ENCODE results near the gene PTPN11.
A peak's percentile ranks its signal among the peaks of the same experiment; 100 is the strongest.
"Not testable (repeated sequence)": the region's sequence is repeated elsewhere in the genome, so short reads cannot be mapped to it uniquely, and the experiment has no call there.

PTPN11 gene

GRCh38 chr12:112518365-112518735, 99.6 kb downstream of the PTPN11 start:
- no peak overlapping the region for H3K9ac ChIP-seq
- H3K27me3 ChIP-seq, result no peaks in the 10 kb centered on the region
- no peak overlapping the region for H3K27ac ChIP-seq

GRCh38 chr12:112519841-112520340, 101.1 kb downstream of the PTPN11 start:
- H4K20me1 ChIP-seq; H3K36me3 ChIP-seq; H3K27ac ChIP-seq; H3K9me3 ChIP-seq (replicated peaks in 1 of 11); H3K4me2 ChIP-seq; H3K9ac ChIP-seq; H3K4me3 ChIP-seq; H3K27me3 ChIP-seq: not testable (repeated sequence)
- H3K4me1 ChIP-seq, result peaks cover 0 to 12% (median 7%) of the 10 kb centered on the region in 10 experiments; a peak in 13 of 20 replicates

More at GRCh38 chr12:112518365-112518735, 99.6 kb downstream of the PTPN11 start:
- Histone ChIP-seq H3K4me3 (no peak overlapping the region), H4K20me1 (no peaks in the 10 kb centered on the region; a peak in 1 of 22 replicates), H3K4me1 (peaks cover 0 to 13% (median 8%) of the 10 kb centered on the region in 10 experiments; a peak in 9 of 20 replicates), H3K4me2 (no peak overlapping the region), H3K9me3 (replicated peaks in 1 of 11) (peaks cover 0 to 8% (median 0%) of the 10 kb centered on the region in 11 experiments; a peak in 4 of 22 replicates), H3K36me3 (no peaks in the 10 kb centered on the region)
- no peak for TF ChIP-seq Cebpa-rat (IDR thresholded peaks at IDR 0.05)

GRCh38 chr12:112523856-112524255, 105.1 kb downstream of the PTPN11 start:
- no peak overlapping the region for H3K4me3 ChIP-seq
- H3K9me3 ChIP-seq (replicated peaks in 1 of 11), result peaks cover 0 to 8% (median 0%) of the 10 kb centered on the region in 11 experiments; a peak in 4 of 22 replicates
- H3K9ac ChIP-seq, result no peak overlapping the region
- peak overlapping the region in 1 of 11 experiments; percentile 36; a peak in 1 of 22 replicates for H3K4me2 ChIP-seq
- no peaks in the 10 kb centered on the region for H3K27me3 ChIP-seq
- no peaks in the 10 kb centered on the region for H4K20me1 ChIP-seq
- no peak overlapping the region for H3K27ac ChIP-seq
- no peaks in the 10 kb centered on the region for H3K36me3 ChIP-seq
- no peak for TF ChIP-seq Cebpa-rat (IDR thresholded peaks at IDR 0.05)
- peaks cover 0 to 12% (median 0%) of the 10 kb centered on the region in 10 experiments; a peak in 4 of 20 replicates for H3K4me1 ChIP-seq

- no peak overlapping the region for H3K9ac ChIP-seq
- H3K4me3 ChIP-seq, result no peak overlapping the region
- H3K27me3 ChIP-seq, result no peaks in the 10 kb centered on the region
- no peak overlapping the region for H3K27ac ChIP-seq
- TF ChIP-seq Cebpa-rat (IDR thresholded peaks at IDR 0.05), result no peak
- no peaks in the 10 kb centered on the region for H4K20me1 ChIP-seq
- peak overlapping the region in 3 of 11 experiments; percentile 11 to 46 (median 36); a peak in 4 of 22 replicates for H3K4me2 ChIP-seq
- no peaks in the 10 kb centered on the region for H3K36me3 ChIP-seq
- H3K4me1 ChIP-seq, result peaks cover 0 to 12% (median 0%) of the 10 kb centered on the region in 10 experiments; a peak in 4 of 20 replicates
- H3K9me3 ChIP-seq (replicated peaks in 1 of 11), result peaks cover 0 to 8% (median 0%) of the 10 kb centered on the region in 11 experiments; a peak in 4 of 22 replicates
Measured at GRCh38 chr12:112524269-112524668, 105.5 kb downstream of the PTPN11 start.

GRCh38 chr12:112524676-112525425, 106.1 kb downstream of the PTPN11 start:
- Histone ChIP-seq H4K20me1 (no peaks in the 10 kb centered on the region), H3K9ac (no peak overlapping the region), H3K27me3 (no peaks in the 10 kb centered on the region), H3K4me3 (no peak overlapping the region), H3K4me1 (peaks cover 0 to 12% (median 0%) of the 10 kb centered on the region in 10 experiments; a peak in 4 of 20 replicates), H3K9me3 (replicated peaks in 1 of 11) (peaks cover 0 to 5% (median 0%) of the 10 kb centered on the region in 11 experiments; a peak in 4 of 22 replicates), H3K27ac (no peak overlapping the region), H3K36me3 (no peaks in the 10 kb centered on the region), H3K4me2 (peak overlapping the region in 3 of 11 experiments; percentile 11 to 46 (median 36); a peak in 4 of 22 replicates)
- TF ChIP-seq Cebpa-rat (IDR thresholded peaks at IDR 0.05), result no peak

- H3K9me3 ChIP-seq (replicated peaks in 1 of 11), result 0 out of 22 replicates have a peak, but pooled peaks cover 0 to 4% (median 0%) of the 10 kb centered on the region in 11 experiments
- H3K4me2 ChIP-seq, result no peak overlapping the region
- no peaks in the 10 kb centered on the region for H4K20me1 ChIP-seq
- H3K27ac ChIP-seq, result no peak overlapping the region
- no peak overlapping the region for H3K9ac ChIP-seq
- no peak overlapping the region for H3K4me3 ChIP-seq
- no peaks in the 10 kb centered on the region for H3K27me3 ChIP-seq
- TF ChIP-seq Cebpa-rat (IDR thresholded peaks at IDR 0.05), result no peak
- peaks cover 0 to 12% (median 0%) of the 10 kb centered on the region in 10 experiments; a peak in 4 of 20 replicates for H3K4me1 ChIP-seq
- no peaks in the 10 kb centered on the region for H3K36me3 ChIP-seq
Measured at GRCh38 chr12:112525426-112525809, 106.7 kb downstream of the PTPN11 start.

- H3K9me3 ChIP-seq (replicated peaks in 1 of 11), result 0 out of 22 replicates have a peak, but pooled peaks cover 0 to 4% (median 0%) of the 10 kb centered on the region in 11 experiments
- H3K4me3 ChIP-seq, result no peak overlapping the region
- H3K9ac ChIP-seq, result no peak overlapping the region
- TF ChIP-seq Cebpa-rat (IDR thresholded peaks at IDR 0.05), result no peak
- peaks cover 0 to 12% (median 0%) of the 10 kb centered on the region in 10 experiments; a peak in 4 of 20 replicates for H3K4me1 ChIP-seq
- no peak overlapping the region for H3K4me2 ChIP-seq
- no peak overlapping the region for H3K27ac ChIP-seq
- no peaks in the 10 kb centered on the region for H3K36me3 ChIP-seq
- no peaks in the 10 kb centered on the region for H3K27me3 ChIP-seq
- no peaks in the 10 kb centered on the region for H4K20me1 ChIP-seq
Measured at GRCh38 chr12:112527082-112527481, 108.3 kb downstream of the PTPN11 start.

GRCh38 chr12:112527501-112527900, 108.8 kb downstream of the PTPN11 start:
- no peak overlapping the region for H3K4me2 ChIP-seq
- no peaks in the 10 kb centered on the region for H3K27me3 ChIP-seq
- no peak overlapping the region for H3K9ac ChIP-seq
- no peaks in the 10 kb centered on the region for H4K20me1 ChIP-seq
- H3K27ac ChIP-seq, result no peak overlapping the region
- TF ChIP-seq Cebpa-rat (IDR thresholded peaks at IDR 0.05), result no peak
- no peaks in the 10 kb centered on the region for H3K36me3 ChIP-seq
- H3K9me3 ChIP-seq (replicated peaks in 1 of 11), result 0 out of 22 replicates have a peak, but pooled peaks cover 0 to 4% (median 0%) of the 10 kb centered on the region in 11 experiments
- no peak overlapping the region for H3K4me3 ChIP-seq
- H3K4me1 ChIP-seq, result peaks cover 0 to 12% (median 0%) of the 10 kb centered on the region in 10 experiments; a peak in 4 of 20 replicates

- no peaks in the 10 kb centered on the region for H3K36me3 ChIP-seq
- 0 out of 22 replicates have a peak, but pooled peaks cover 0 to 4% (median 0%) of the 10 kb centered on the region in 11 experiments for H3K9me3 ChIP-seq (replicated peaks in 1 of 11)
- no peak overlapping the region for H3K27ac ChIP-seq
- no peak overlapping the region for H3K4me2 ChIP-seq
- H4K20me1 ChIP-seq, result no peaks in the 10 kb centered on the region
- TF ChIP-seq Cebpa-rat (IDR thresholded peaks at IDR 0.05), result no peak
- H3K27me3 ChIP-seq, result no peaks in the 10 kb centered on the region
- no peak overlapping the region for H3K9ac ChIP-seq
- H3K4me1 ChIP-seq, result peaks cover 0 to 12% (median 0%) of the 10 kb centered on the region in 10 experiments; a peak in 4 of 20 replicates
- no peak overlapping the region for H3K4me3 ChIP-seq
Measured at GRCh38 chr12:112528521-112528920, 109.8 kb downstream of the PTPN11 start.

All from BLaER1 treated with 17β-estradiol and CSF1 and Interleukin-3, amounts not matched to agents 10 nM and 100 nM (cell line).